Spleen (tissue), 11 donors: ENCODE measurements around the gene ARHGAP36. TPM values are rescaled to one million over a fixed set of nuclear protein-coding genes. Genes with fewer than 3 reads are reported as not detected.

ENCODE experiments used
- DNase-seq: peaks from one replicate; pipeline ENCODE4 v3.0.0-alpha.2; 2020
- H3K27ac ChIP-seq, 8 donors: fragments of 200-600 bp; sonication (generic) in 7 of 8; 1 replicate in 4 of 8; 2 replicates in 4 of 8; pipeline versions ENCODE4 v1.5.0 to v1.8.0; 2016 to 2021; ENCODE audit warnings: inconsistent platforms in 4 of 8, mild to moderate bottlenecking in 4 of 8, moderate library complexity in 1 of 8
- H3K27me3 ChIP-seq, 7 donors: fragments of 200-600 bp; sonication (generic) in 6 of 7; replicated peaks in 1 of 7; 1 replicate in 4 of 7; 2 replicates in 3 of 7; pipeline versions ENCODE4 v1.5.0 to v1.8.0; 2016 to 2021; ENCODE audit warnings: inconsistent platforms in 3 of 7, mild to moderate bottlenecking in 1 of 7
- H3K36me3 ChIP-seq, 6 donors: fragments of 200-600 bp; sonication (generic) in 5 of 6; 1 replicate in 4 of 6; 2 replicates in 2 of 6; pipeline versions ENCODE4 v1.5.0 to v1.8.0; 2016 to 2021; ENCODE audit warnings: inconsistent platforms in 2 of 6
- H3K4me1 ChIP-seq, 6 donors: fragments of 200-600 bp; sonication (generic) in 5 of 6; 1 replicate in 3 of 6; 2 replicates in 3 of 6; pipeline versions ENCODE4 v1.5.0 to v1.8.0; 2016 to 2021; ENCODE audit warnings: inconsistent platforms in 3 of 6
- H3K4me3 ChIP-seq, 8 donors: fragments of 200-600 bp; sonication (generic) in 7 of 8; 1 replicate in 4 of 8; 2 replicates in 4 of 8; pipeline versions ENCODE4 v1.5.0 to v1.8.0; 2016 to 2021; ENCODE audit warnings: inconsistent platforms in 4 of 8, mild to moderate bottlenecking in 4 of 8, moderate library complexity in 2 of 8
- H3K9me3 ChIP-seq, 8 donors: fragments of 200-600 bp; sonication (generic) in 7 of 8; 1 replicate in 4 of 8; 2 replicates in 4 of 8; pipeline versions ENCODE4 v1.5.0 to v1.8.0; 2016 to 2021; ENCODE audit warnings: inconsistent platforms in 4 of 8
- CTCF ChIP-seq, 11 experiments: fragments of 200-600 bp in 7 of 11; fragments of 450-650 bp in 4 of 11; sonication (generic) in 4 of 11; IDR thresholded peaks in 8 of 11; conservative IDR thresholded peaks in 3 of 11; 1 replicate in 7 of 11; 2 replicates in 4 of 11; pipeline versions ENCODE4 v1.4.0 to v1.8.0; 2016 to 2021; ENCODE audit warnings: antibody characterized with exemption in 11 of 11, inconsistent platforms in 4 of 11, mild to moderate bottlenecking in 1 of 11
- POLR2A ChIP-seq, 3 donors: fragments of 450-650 bp; IDR thresholded peaks; one replicate each; pipeline ENCODE4 v1.5.1; 2017; ENCODE audit warnings: antibody characterized with exemption in 3 of 3, mild to moderate bottlenecking in 1 of 3
- POLR2AphosphoS5 ChIP-seq, 3 donors: sonication (generic); formaldehyde crosslinking; IDR thresholded peaks; one replicate each; pipeline ENCODE4 v1.5.1; 2017; ENCODE audit warnings: antibody characterized with exemption in 3 of 3
- WGBS, 5 donors: extraction: QIAGEN DNeasy Blood & Tissue Kit in 3 of 5; methylation state at CpG; one replicate each; pipeline versions ENCODE4 v1.1.5 to v1.1.7; 2013 to 2018; 5-methylcytosine and 5-hydroxymethylcytosine counted together
- intact Hi-C: fragments of 100-400 bp; cut with DNase I; formaldehyde crosslinking; loops from one replicate; pipeline ENCODE4 v1.15.0; 2023; ENCODE audit warnings: low total_unique reads
- polyA plus RNA-seq, 3 donors: library from polyadenylated mRNA; stranded (reverse); fragments of 200-250 nt; gene quantifications; one replicate each; pipeline ENCODE4 v1.2.1, GENCODE V29; 2013
- total RNA-seq, 7 donors: library from RNA; depleted of rRNA in 3 of 7; stranded (reverse); fragments of >200 nt in 3 of 7; fragmentation: NEBNext Ultra II Directional in 4 of 7; extraction: Animal tissue kit (Norgen Biotek cat#: 25700) in 4 of 7; gene quantifications; one replicate each; pipeline versions ENCODE4 v1.1.0 to v1.2.1, GENCODE V29; 2016 to 2021
- donor health status: healthy with polysubstance abuse.
- donor health status: DM: no; HTN: no; CAD: no; lungs with moderate emphysema.
- donor health status: DM: no; HTN: no; CAD: no.
- donor health status: Bipolar disorder and iron deficiency.
- donor health status: healthy.
- donor health status: DM: no; HTN: no; CAD: no.
- donor health status: DM: yes; HTN: yes; CAD: no.

ARHGAP36 gene
- total and polyA plus RNA-seq, 10 donors, result not detected

GRCh38 chrX:131073607-131074006 is 15.5 kb downstream of the ARHGAP36 start:
- no peaks in the 10 kb centered on the region for H3K4me1 ChIP-seq
- no peak overlapping the region for H3K27ac ChIP-seq
- H3K9me3 ChIP-seq, result no peaks in the 10 kb centered on the region
- no peak overlapping the region for H3K4me3 ChIP-seq
- DNase-seq, result no peak
- H3K27me3 ChIP-seq, result peaks cover 0 to 44% (median 29%) of the 10 kb centered on the region in 7 donors
- intact Hi-C loops, result no loop called here
- no peaks in the 10 kb centered on the region for H3K36me3 ChIP-seq
- 11 to 35% (median 18%) methylated on average over 4 of the region's 4 CpGs for WGBS, 5 donors
- no peak for TF ChIP-seq CTCF (IDR thresholded peaks at IDR 0.05 in 8 of 11, conservative IDR thresholded peaks at IDR 0.05 in 3 of 11)
- TF ChIP-seq POLR2AphosphoS5 (IDR thresholded peaks at IDR 0.05), result no peak
- no peak for TF ChIP-seq POLR2A (IDR thresholded peaks at IDR 0.05)

GRCh38 chrX:131081772-131082740 is 23.9 kb downstream of the ARHGAP36 start:
- Histone ChIP-seq H3K9me3 (no peaks in the 10 kb centered on the region), H3K36me3 (no peaks in the 10 kb centered on the region), H3K4me3 (no peak overlapping the region), H3K4me1 (no peaks in the 10 kb centered on the region), H3K27me3 (peaks cover 0 to 61% (median 31%) of the 10 kb centered on the region in 7 donors), H3K27ac (no peak overlapping the region)
- DNase-seq, result peak; percentile 59
- intact Hi-C loops, result no loop called here
- TF ChIP-seq CTCF (IDR thresholded peaks at IDR 0.05 in 8 of 11, conservative IDR thresholded peaks at IDR 0.05 in 3 of 11), result no peak
- no peak for TF ChIP-seq POLR2AphosphoS5 (IDR thresholded peaks at IDR 0.05)
- TF ChIP-seq POLR2A (IDR thresholded peaks at IDR 0.05), result no peak
- 4 to 37% (median 5%) methylated on average over 38 to 75 of the region's 75 CpGs for WGBS, 5 donors

- intact Hi-C loops, result no loop called here
- H3K9me3 ChIP-seq, result no peaks in the 10 kb centered on the region
- no peaks in the 10 kb centered on the region for H3K36me3 ChIP-seq
- peak; percentile 58 for DNase-seq
- H3K4me3 ChIP-seq, result no peak overlapping the region
- no peak overlapping the region for H3K27ac ChIP-seq
- peaks cover 0 to 61% (median 31%) of the 10 kb centered on the region in 7 donors for H3K27me3 ChIP-seq
- TF ChIP-seq POLR2AphosphoS5 (IDR thresholded peaks at IDR 0.05), result no peak
- TF ChIP-seq CTCF (IDR thresholded peaks at IDR 0.05 in 8 of 11, conservative IDR thresholded peaks at IDR 0.05 in 3 of 11), result no peak
- TF ChIP-seq POLR2A (IDR thresholded peaks at IDR 0.05), result no peak
- H3K4me1 ChIP-seq, result no peaks in the 10 kb centered on the region
- WGBS, 5 donors, result 2 to 35% (median 18%) methylated on average over 30 to 34 of the region's 34 CpGs; no CpG with 5 or more reads in 1 of the 5 donors
These were observed 25.5 kb downstream of the ARHGAP36 start for GRCh38 chrX:131083510-131084142.

GRCh38 chrX:131084145-131084544 is 26.0 kb downstream of the ARHGAP36 start:
- no peak for DNase-seq
- intact Hi-C loops, result no loop called here
- H3K36me3 ChIP-seq, result no peaks in the 10 kb centered on the region
- TF ChIP-seq POLR2A (IDR thresholded peaks at IDR 0.05) (no peak), CTCF (IDR thresholded peaks at IDR 0.05 in 8 of 11, conservative IDR thresholded peaks at IDR 0.05 in 3 of 11) (no peak), POLR2AphosphoS5 (IDR thresholded peaks at IDR 0.05) (no peak)
- no peaks in the 10 kb centered on the region for H3K4me1 ChIP-seq
- peaks cover 0 to 56% (median 31%) of the 10 kb centered on the region in 7 donors for H3K27me3 ChIP-seq
- 11 to 22% (median 17%) methylated on average over 7 of the region's 7 CpGs for WGBS, 5 donors
- H3K4me3 ChIP-seq, result no peak overlapping the region
- H3K9me3 ChIP-seq, result no peaks in the 10 kb centered on the region
- no peak overlapping the region for H3K27ac ChIP-seq
